AG04449 (cell line): ENCODE measurements around the gene PKN2.
"Not testable (repeated sequence)": the region's sequence is repeated elsewhere in the genome, so short reads cannot be mapped to it uniquely, and the experiment has no call there.

Experiments
- CTCF ChIA-PET: fragments of 350-600 bp; formaldehyde crosslinking; extraction: SDS; loops from one replicate; lab custom pipeline; 2021; ENCODE audit warnings: antibody characterized with exemption; lab: Yijun Ruan, JAX
- POLR2A ChIA-PET: fragments of 400-600, 350-600 bp; formaldehyde crosslinking; extraction: SDS; loops from one replicate; lab custom pipeline; 2020; ENCODE audit warnings: antibody characterized with exemption, inconsistent platforms; lab: Yijun Ruan, JAX
- DNase-seq: peaks from one replicate; pipeline ENCODE4 v3.0.0-alpha.2; 2010; ENCODE audit warnings: low read depth, low spot score
- H3K4me3 ChIP-seq: 2 replicates; pipeline ENCODE4 v1.5.1; 2011; ENCODE audit warnings: low read depth, mild to moderate bottlenecking, control low read depth, low read length
- TF ChIP-seq, protein P1 (sequence below): IDR thresholded peaks from one replicate; pipeline ENCODE4 v1.5.1; 2011; ENCODE audit warnings: mild to moderate bottlenecking, moderate library complexity, low read length, control low read depth, inconsistent platforms; ENCODE audit not compliant: insufficient read depth; ENCODE audit errors: missing control alignments

PKN2 gene

DNA sequence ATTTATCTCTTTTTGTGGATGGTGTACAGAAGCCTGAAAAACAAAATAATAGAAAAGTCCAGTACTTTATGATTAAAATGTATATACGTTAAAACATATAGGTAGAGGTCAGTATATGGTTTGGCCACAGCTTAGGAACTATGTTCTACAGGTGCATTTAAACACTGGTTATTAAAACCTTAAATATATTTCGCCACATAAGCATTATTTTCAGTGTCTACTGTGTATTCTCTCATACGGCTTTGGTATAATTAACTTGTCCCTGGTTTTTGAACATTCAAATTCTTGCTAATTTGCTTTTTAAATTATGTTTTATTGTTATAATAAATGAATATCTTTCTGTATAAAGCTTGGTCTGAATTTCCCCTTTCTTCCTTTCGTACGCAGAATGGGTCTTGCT is 119.4 kb downstream of the PKN2 start:
- CTCF ChIA-PET, result interaction anchor here (2.0 kb wide), 1 partner anchor 74 kb away, joined by 5 read pairs; no protein-coding TSS in a partner anchor
- no peak for DNase-seq
- POLR2A ChIA-PET, result no interaction called here
- H3K4me3 ChIP-seq, result no peak overlapping the region
- TF ChIP-seq, protein P1, sequence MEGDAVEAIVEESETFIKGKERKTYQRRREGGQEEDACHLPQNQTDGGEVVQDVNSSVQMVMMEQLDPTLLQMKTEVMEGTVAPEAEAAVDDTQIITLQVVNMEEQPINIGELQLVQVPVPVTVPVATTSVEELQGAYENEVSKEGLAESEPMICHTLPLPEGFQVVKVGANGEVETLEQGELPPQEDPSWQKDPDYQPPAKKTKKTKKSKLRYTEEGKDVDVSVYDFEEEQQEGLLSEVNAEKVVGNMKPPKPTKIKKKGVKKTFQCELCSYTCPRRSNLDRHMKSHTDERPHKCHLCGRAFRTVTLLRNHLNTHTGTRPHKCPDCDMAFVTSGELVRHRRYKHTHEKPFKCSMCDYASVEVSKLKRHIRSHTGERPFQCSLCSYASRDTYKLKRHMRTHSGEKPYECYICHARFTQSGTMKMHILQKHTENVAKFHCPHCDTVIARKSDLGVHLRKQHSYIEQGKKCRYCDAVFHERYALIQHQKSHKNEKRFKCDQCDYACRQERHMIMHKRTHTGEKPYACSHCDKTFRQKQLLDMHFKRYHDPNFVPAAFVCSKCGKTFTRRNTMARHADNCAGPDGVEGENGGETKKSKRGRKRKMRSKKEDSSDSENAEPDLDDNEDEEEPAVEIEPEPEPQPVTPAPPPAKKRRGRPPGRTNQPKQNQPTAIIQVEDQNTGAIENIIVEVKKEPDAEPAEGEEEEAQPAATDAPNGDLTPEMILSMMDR, result no peak

DNA sequence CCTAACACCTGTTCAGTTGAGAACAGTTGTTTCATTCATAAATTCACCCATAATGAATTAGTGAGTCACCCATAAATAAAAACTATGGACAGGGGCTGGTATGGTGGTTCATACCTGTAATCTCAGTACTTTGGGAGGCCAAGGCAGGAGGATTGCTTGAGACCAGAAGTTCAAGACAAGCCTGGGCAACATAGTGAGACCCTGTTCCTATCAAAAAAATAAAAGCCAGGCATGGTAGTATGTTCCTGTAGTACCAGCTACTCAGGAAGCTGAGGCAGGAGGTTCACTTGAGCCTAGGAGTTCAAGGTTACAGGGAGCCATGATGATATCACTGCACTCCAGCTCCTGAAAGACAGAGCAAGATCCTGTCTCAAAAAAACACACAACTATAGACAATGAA is 128.3 kb downstream of the PKN2 start:
- TF ChIP-seq, protein P1, result no peak
- H3K4me3 ChIP-seq, result no peak overlapping the region
- POLR2A ChIA-PET, result no interaction called here
- no peak for DNase-seq
- CTCF ChIA-PET, result no interaction called here

DNA sequence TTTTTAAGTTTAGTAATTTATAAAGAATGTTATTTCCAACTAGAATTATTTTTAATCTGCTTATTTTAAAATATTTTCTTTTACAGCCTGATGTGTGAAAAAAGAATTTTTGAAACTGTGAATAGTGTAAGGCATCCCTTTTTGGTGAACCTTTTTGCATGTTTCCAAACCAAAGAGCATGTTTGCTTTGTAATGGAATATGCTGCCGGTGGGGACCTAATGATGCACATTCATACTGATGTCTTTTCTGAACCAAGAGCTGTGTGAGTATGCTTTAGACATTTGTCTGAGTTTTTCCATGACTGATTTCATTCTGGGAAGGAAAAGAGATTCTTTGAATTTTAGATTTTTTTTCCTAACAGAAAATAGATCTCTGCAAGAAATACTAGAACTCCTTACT is 129.4 kb downstream of the PKN2 start:
- no peak overlapping the region for H3K4me3 ChIP-seq
- ChIA-PET POLR2A (no interaction called here), CTCF (interaction anchor here (0.6 kb wide), 1 partner anchor 41 kb away, joined by 3 read pairs; no protein-coding TSS in a partner anchor)
- no peak for DNase-seq
- TF ChIP-seq, protein P1, result no peak

DNA sequence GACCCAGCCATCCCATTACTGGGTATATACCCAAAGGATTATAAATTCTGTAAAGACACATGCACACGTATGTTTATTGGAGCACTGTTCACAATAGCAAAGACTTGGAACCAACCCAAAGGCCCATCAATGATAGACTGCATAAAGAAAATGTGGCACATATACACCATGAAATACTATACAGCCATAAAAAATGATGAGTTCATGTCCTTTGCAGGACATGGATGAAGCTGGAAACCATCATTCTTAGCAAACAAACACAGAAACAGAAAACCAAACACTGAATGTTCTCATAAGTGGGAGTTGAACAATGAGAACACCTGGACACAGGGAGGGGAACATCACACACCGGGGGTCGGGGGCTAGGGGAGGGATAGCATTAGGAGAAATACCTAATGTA is 135.6 kb downstream of the PKN2 start:
- CTCF ChIA-PET, H3K4me3 ChIP-seq, DNase-seq, POLR2A ChIA-PET: not testable (repeated sequence)

DNA sequence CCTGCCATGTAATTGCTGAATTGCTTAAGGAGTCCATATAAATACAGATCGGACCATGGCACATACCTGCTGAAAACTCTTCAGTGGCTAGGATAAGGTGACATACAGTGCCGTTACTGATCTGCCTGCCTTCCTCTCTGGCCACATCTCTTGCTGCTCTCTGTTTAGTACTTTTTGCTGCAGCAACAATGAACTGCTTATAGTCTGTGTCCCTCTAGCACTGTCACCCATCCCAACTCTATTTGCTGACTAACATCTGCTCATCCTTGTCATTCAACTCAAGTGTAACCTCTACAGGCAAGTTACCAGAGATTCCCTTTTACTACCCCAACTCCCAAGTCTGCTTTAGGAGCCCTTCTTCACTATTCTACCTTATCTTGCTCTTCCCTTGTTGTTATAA is 141.6 kb downstream of the PKN2 start:
- CTCF ChIA-PET, result no interaction called here

DNA sequence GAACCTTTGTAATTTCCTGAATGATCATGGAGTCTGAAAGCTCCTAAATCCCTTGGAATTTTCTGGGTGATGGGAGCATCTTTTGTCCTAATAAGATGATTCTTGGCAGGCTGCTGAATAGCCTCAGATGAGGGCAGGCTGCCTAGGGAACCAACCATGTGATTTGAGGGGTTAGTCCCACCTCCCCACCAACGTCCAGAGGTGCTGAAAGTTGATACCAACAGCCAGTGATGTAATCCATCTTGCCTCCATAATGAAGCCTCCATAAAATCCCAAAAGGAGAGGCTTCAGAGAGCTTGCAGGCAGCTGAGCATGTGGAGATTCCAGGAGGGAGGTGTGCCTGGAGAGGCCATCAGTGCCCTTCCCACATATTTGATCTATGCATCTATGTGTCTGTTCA is 163.6 kb downstream of the PKN2 start:
- no peak for DNase-seq
- TF ChIP-seq, protein P1, result no peak
- no peak overlapping the region for H3K4me3 ChIP-seq
- POLR2A ChIA-PET, result no interaction called here
- CTCF ChIA-PET, result interaction anchor here (1.0 kb wide), 1 partner anchor 29 kb away, joined by 3 read pairs; no protein-coding TSS in a partner anchor

More for the DNA sequence above, 141.6 kb downstream of the PKN2 start:
- no peak overlapping the region for H3K4me3 ChIP-seq
- no peak for DNase-seq
- TF ChIP-seq, protein P1, result no peak
- POLR2A ChIA-PET, result no interaction called here
